Measurements from ENCODE around the gene PRRC2C. TPM values are rescaled to one million over a fixed set of nuclear protein-coding genes. Genes with fewer than 3 reads are reported as not detected.

PRRC2C gene
- total RNA-seq, 2 experiments from 2014 or later, result 222 to 228 TPM

DNA sequence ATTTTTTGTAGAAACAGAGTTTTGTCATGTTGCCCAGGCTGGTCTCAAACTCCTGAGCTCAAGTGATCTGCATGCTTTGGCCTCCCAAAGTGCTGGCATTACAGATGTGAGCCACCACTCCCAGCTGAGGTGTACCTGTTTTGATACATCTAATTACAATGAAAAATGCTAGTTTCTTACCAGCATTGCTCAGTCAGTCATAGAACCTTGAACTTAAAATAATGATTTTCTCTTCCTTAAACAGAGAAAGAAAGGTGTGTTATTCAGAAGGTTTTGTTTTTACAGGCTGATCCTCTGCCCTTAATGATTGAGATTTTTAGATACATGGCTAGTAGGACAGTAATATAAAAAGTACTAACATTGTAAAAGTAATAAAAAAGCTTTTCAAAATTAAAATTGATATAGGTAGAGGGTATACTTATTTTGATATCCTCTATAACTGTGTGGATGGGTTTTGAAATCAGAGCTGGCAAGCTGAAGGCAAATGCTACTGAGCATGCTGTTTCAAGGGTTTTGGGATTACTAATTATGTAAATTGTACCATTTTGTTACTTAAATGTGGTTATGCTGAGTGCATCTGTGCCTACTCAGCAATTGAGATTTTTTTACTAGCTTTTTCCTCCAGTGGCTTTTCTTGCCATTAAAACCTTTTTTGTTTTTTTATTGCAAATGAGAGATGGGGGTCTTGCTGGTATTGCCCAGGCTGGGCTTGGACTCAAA lies 16.1 kb downstream of the PRRC2C start:
- H3K4me1 Mint-ChIP-seq (ENCODE audit: low read depth), result peaks cover 68% of the 10 kb centered on the region
- DNase-seq, result no peak
- no peaks in the 10 kb centered on the region for H3K27me3 Mint-ChIP-seq (ENCODE audit: low read depth)
- no peak for ATAC-seq
- no peak overlapping the region for H3K27ac Mint-ChIP-seq
- H3K36me3 Mint-ChIP-seq (ENCODE audit: low read depth), result peaks cover 56% of the 10 kb centered on the region
- ChIA-PET POLR2A (interaction anchor here (0.9 to 2.0 kb wide), 2 partner anchors 15 to 16 kb away, joined by 4 to 10 read pairs; partner anchors contain the start of gene PRRC2C), CTCF (interaction anchor here (0.8 to 2.2 kb wide), 4 partner anchors 12 to 17 kb away, joined by 4 to 7 read pairs (median 5); partner anchors contain the start of gene PRRC2C)
- no peak overlapping the region for H3K4me3 Mint-ChIP-seq
- H3K9me3 Mint-ChIP-seq (ENCODE audit: insufficient read depth), result peaks cover 3% of the 10 kb centered on the region

DNA sequence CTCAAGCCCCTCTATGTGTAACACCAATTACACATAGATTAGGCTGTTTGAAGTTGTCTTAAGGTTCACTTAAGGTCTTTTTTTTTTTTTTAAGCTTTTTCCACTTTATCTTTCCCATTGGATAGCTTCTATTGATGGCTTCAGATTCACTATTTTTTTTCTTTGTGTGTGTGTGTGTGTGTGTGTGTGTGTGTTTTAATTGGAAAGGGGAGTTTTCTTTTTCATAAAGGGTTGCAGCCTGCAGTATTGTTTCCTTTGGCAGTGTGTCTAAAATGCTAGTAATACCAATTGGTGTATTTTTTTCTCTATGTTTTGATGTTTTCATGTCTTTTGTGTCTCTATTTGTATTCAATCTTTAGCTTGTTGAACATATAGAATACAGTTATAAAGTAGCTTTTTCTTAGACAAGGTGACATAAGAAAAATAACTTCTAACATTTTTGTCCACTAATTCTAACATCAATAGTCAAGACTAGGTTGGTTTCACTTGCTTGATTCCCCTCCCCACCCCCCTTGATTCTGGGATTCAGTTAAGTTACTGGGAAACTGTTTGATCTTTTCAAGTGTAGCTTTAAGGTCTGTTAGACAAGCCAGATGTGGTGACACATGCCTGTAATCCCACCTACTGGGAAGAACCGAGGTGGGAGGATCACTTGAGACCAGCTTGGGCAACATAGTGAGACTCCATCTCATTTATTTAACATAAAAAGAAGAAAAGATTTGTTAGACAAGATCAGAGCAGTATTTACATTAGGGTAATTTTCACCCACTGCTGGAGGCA lies 21.4 kb downstream of the PRRC2C start:
- ChIA-PET POLR2A (interaction anchor here (0.6 to 1.4 kb wide), 2 partner anchors 12 to 21 kb away, joined by 3 to 8 read pairs; partner anchors contain the start of gene PRRC2C), CTCF (interaction anchor here (0.9 to 1.6 kb wide), 4 partner anchors 10 to 22 kb away, joined by 3 to 9 read pairs (median 3); partner anchors contain the start of gene PRRC2C)
- Mint-ChIP-seq H3K9me3 (ENCODE audit: insufficient read depth) (no peaks in the 10 kb centered on the region), H3K4me1 (ENCODE audit: low read depth) (peaks cover 82% of the 10 kb centered on the region), H3K36me3 (ENCODE audit: low read depth) (peaks cover 34% of the 10 kb centered on the region), H3K4me3 (no peak overlapping the region), H3K27ac (peak overlapping the region; percentile 29), H3K27me3 (ENCODE audit: low read depth) (no peaks in the 10 kb centered on the region)
- ATAC-seq (no peak), DNase-seq (no peak)

DNA sequence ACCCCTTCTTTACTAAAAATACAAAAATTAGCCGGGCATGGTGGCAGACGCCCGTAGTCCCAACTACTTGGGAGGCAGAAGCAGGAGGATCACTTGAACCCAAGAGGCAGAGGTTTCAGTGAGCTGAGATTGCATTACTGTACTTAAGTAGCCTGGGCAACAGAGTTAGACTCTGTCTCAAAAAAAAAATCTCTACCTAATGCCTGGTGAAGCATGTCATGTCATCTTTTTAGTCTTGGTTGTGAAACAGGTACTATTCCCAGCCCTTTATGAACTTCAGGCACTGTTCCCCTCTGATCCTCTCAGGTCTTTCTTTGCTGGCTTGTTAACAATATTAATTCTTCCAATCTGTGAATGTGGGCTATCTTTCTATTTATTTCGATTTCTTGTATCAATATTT lies 22.1 kb downstream of the PRRC2C start:
- POLR2A ChIA-PET, result interaction anchor here (1.4 to 1.6 kb wide), 2 partner anchors 21 to 22 kb away, joined by 7 to 8 read pairs; partner anchors contain the start of gene PRRC2C

DNA sequence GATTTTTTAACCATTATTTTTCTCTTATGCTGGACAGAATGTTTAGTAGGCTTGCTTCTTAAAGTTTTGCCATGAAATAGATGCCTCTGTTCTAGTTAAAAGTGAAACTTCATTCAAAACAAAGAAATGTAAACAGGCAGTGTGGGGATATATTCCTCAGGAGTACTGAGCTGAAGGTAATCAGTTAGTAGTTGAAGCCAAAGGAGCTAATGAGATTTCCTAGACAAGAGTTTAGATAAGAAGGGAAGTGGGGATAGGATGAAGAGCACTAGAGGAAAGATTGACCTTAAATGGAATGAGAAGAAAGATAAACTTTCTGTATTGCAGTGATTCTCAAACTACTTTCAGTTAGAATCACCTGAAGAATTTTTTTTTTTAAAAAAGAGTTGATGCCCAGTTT lies 23.9 kb downstream of the PRRC2C start:
- CTCF ChIA-PET, result interaction anchor here (0.7 to 1.1 kb wide), 3 partner anchors 14 to 29 kb away, joined by 3 read pairs; no protein-coding TSS in a partner anchor

More for the DNA sequence above, 22.1 kb downstream of the PRRC2C start:
- H3K4me1 Mint-ChIP-seq (ENCODE audit: low read depth), result peaks cover 78% of the 10 kb centered on the region
- H3K4me3 Mint-ChIP-seq, result no peak overlapping the region
- peak overlapping the region; percentile 61 for H3K27ac Mint-ChIP-seq
- H3K9me3 Mint-ChIP-seq (ENCODE audit: insufficient read depth), result no peaks in the 10 kb centered on the region
- no peaks in the 10 kb centered on the region for H3K27me3 Mint-ChIP-seq (ENCODE audit: low read depth)
- CTCF ChIA-PET, result no interaction called here
- peaks cover 32% of the 10 kb centered on the region for H3K36me3 Mint-ChIP-seq (ENCODE audit: low read depth)
- no peak for ATAC-seq
- DNase-seq, result no peak

DNA sequence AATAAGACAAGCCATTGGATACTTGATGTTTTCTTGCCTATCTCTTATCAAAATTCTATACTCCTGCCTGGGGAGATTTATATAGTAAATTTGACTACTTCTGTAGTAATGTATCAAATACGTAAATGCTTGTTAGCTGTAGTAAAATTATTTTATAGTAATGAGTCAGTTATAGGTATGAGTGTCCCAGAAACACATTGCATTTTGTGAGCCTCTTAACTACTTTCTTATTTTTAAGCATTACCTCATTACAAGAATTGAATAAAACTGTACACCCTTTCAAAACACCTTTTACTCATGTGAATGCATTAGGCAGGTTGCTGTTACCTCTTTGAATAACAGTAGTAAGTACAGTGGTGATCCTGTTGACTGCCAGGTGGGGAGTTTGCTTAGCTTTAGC lies 28.4 kb downstream of the PRRC2C start:
- H3K4me1 Mint-ChIP-seq (ENCODE audit: low read depth), result peaks cover 61% of the 10 kb centered on the region
- no peaks in the 10 kb centered on the region for H3K27me3 Mint-ChIP-seq (ENCODE audit: low read depth)
- DNase-seq (no peak), ATAC-seq (no peak)
- no peak overlapping the region for H3K4me3 Mint-ChIP-seq
- CTCF ChIA-PET, result interaction anchor here (0.8 to 4.5 kb wide), 4 partner anchors 12 to 28 kb away, joined by 4 to 31 read pairs (median 5); partner anchors contain the start of gene PRRC2C
- H3K36me3 Mint-ChIP-seq (ENCODE audit: low read depth), result peaks cover 53% of the 10 kb centered on the region
- no peak overlapping the region for H3K27ac Mint-ChIP-seq
- POLR2A ChIA-PET, result interaction anchor here (4.0 kb wide), 1 partner anchor 28 kb away, joined by 30 read pairs; the partner anchor contains the start of gene PRRC2C
- no peaks in the 10 kb centered on the region for H3K9me3 Mint-ChIP-seq (ENCODE audit: insufficient read depth)

More for the DNA sequence above, 23.9 kb downstream of the PRRC2C start:
- no peaks in the 10 kb centered on the region for H3K27me3 Mint-ChIP-seq (ENCODE audit: low read depth)
- peaks cover 32% of the 10 kb centered on the region for H3K36me3 Mint-ChIP-seq (ENCODE audit: low read depth)
- no peak overlapping the region for H3K4me3 Mint-ChIP-seq
- peaks cover 73% of the 10 kb centered on the region for H3K4me1 Mint-ChIP-seq (ENCODE audit: low read depth)
- no peaks in the 10 kb centered on the region for H3K9me3 Mint-ChIP-seq (ENCODE audit: insufficient read depth)
- no peak for ATAC-seq
- POLR2A ChIA-PET, result interaction anchor here (1.6 kb wide), 1 partner anchor 23 kb away, joined by 7 read pairs; the partner anchor contains the start of gene PRRC2C
- no peak for DNase-seq
- no peak overlapping the region for H3K27ac Mint-ChIP-seq

DNA sequence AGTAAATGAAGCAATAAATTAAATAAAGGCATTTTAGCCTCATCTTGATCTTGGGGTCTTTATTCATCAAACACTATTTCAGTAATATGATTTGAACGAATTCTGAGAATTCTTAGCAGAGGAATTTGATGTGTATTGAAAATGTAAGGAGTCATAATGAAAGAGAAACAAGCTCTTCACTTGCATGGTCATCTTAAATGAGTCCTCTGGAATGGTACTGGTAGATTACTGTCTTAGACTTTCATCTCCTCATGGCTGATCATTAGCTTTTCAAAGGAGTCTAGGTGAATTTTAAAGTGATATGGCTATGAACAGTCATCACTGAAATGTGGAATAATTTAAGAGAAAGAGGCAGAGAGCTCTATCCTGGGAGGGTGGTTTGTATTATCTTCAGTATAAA lies 30.0 kb downstream of the PRRC2C start:
- peaks cover 48% of the 10 kb centered on the region for H3K4me1 Mint-ChIP-seq (ENCODE audit: low read depth)
- no peak overlapping the region for H3K4me3 Mint-ChIP-seq
- ChIA-PET CTCF (interaction anchor here (1.0 to 4.5 kb wide), 5 partner anchors 10 to 77 kb away, joined by 3 to 31 read pairs (median 4); partner anchors contain the start of gene PRRC2C), POLR2A (interaction anchor here (1.4 to 4.0 kb wide), 2 partner anchors 30 to 226 kb away, joined by 5 to 30 read pairs; partner anchors contain the start of genes PRRC2C and VAMP4)
- H3K36me3 Mint-ChIP-seq (ENCODE audit: low read depth), result peaks cover 58% of the 10 kb centered on the region
- no peaks in the 10 kb centered on the region for H3K9me3 Mint-ChIP-seq (ENCODE audit: insufficient read depth)
- H3K27me3 Mint-ChIP-seq (ENCODE audit: low read depth), result no peaks in the 10 kb centered on the region
- ATAC-seq (no peak), DNase-seq (no peak)
- H3K27ac Mint-ChIP-seq, result peak overlapping the region; percentile 35

DNA sequence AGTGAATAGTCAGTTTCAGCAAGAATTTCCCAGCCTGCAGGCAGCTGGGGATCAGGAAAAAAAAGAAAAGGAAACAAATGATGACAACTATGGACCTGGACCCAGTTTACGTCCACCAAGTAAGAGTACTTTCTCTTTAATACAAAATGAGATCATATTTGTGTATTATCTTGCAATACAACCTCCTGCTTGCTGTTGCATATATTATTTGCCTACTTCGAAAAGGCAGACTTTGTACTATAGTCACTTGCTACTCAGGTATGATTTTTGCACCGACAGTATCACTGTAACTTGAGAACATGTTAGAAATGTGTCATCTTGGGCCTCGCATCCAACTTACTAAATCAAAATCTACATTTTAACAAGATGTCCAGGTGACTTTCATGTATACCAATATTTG lies 30.4 kb downstream of the PRRC2C start:
- Mint-ChIP-seq H3K27me3 (ENCODE audit: low read depth) (no peaks in the 10 kb centered on the region), H3K27ac (no peak overlapping the region), H3K36me3 (ENCODE audit: low read depth) (peaks cover 58% of the 10 kb centered on the region), H3K9me3 (ENCODE audit: insufficient read depth) (no peaks in the 10 kb centered on the region), H3K4me1 (ENCODE audit: low read depth) (peaks cover 43% of the 10 kb centered on the region), H3K4me3 (no peak overlapping the region)
- CTCF ChIA-PET, result interaction anchor here (1.0 to 4.5 kb wide), 7 partner anchors 9 to 77 kb away, joined by 3 to 31 read pairs (median 3); partner anchors contain the start of gene PRRC2C
- DNase-seq, result no peak
- ATAC-seq, result no peak
- POLR2A ChIA-PET, result interaction anchor here (1.4 to 4.0 kb wide), 2 partner anchors 30 to 226 kb away, joined by 5 to 30 read pairs; partner anchors contain the start of genes PRRC2C and VAMP4

DNA sequence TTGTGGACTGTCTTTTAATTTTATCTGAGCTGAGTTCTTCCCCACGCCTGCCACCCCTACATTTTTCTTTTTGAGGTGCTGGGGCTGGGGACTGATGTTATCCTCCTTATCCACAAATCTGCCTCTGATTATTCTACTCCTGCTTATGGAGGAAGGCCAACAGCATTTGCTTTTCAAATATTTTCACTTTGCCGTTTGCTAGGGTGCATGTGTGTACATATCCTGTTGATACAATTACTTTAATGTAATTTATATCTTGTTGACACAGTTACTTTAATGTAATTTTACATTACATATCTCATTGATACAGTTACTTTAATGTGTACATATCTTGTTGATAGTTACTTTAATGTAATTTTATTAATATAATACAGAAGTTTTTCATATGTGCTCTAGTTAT lies 36.2 kb downstream of the PRRC2C start:
- Mint-ChIP-seq H3K9me3 (ENCODE audit: insufficient read depth) (no peaks in the 10 kb centered on the region), H3K27me3 (ENCODE audit: low read depth) (no peaks in the 10 kb centered on the region), H3K4me1 (ENCODE audit: low read depth) (peaks cover 12% of the 10 kb centered on the region), H3K4me3 (no peak overlapping the region), H3K36me3 (ENCODE audit: low read depth) (peaks cover 54% of the 10 kb centered on the region), H3K27ac (no peak overlapping the region)
- no peak for DNase-seq
- no peak for ATAC-seq
- ChIA-PET CTCF (no interaction called here), POLR2A (no interaction called here)

DNA sequence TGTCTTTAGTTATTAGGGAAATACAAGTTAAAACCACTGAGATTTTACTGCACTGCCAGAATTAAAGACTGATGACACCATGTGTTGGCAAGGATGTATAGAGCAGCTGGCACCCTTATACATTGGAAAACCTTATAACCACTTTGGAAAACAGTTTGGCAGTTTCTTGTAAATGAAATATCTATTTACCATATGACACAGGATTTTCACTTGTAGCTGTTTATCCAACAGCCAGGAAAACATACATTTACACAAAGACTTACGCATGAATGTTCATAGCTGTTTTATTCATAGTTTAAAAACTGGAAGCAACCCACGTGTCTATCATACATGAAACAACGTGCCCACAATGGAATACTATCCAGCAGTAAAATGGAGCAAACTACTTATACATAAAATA lies 45.3 kb downstream of the PRRC2C start:
- DNase-seq, result no peak
- Mint-ChIP-seq H3K4me3 (no peak overlapping the region), H3K27ac (no peak overlapping the region), H3K9me3 (ENCODE audit: insufficient read depth) (no peaks in the 10 kb centered on the region), H3K27me3 (ENCODE audit: low read depth) (no peaks in the 10 kb centered on the region), H3K36me3 (ENCODE audit: low read depth) (peaks cover 56% of the 10 kb centered on the region), H3K4me1 (ENCODE audit: low read depth) (no peaks in the 10 kb centered on the region)
- ChIA-PET POLR2A (interaction anchor here (0.6 kb wide), 1 partner anchor 10 kb away, joined by 3 read pairs; no protein-coding TSS in a partner anchor), CTCF (interaction anchor here (5.4 kb wide), 1 partner anchor 46 kb away, joined by 22 read pairs; the partner anchor contains the start of gene PRRC2C)
- ATAC-seq, result no peak

DNA sequence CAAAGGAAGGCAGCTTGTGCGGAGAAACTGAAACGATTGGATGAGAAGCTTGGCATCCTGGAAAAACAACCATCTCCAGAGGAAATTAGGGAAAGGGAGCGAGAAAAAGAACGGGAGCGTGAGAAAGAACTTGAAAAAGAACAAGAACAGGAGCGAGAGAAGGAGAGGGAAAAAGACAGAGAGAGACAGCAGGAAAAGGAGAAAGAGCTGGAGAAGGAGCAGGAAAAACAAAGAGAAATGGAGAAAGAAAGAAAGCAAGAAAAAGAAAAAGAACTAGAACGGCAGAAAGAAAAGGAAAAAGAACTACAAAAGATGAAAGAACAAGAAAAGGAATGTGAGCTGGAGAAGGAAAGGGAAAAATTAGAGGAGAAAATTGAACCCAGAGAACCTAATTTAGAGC lies 47.2 kb downstream of the PRRC2C start:
- no peaks in the 10 kb centered on the region for H3K4me1 Mint-ChIP-seq (ENCODE audit: low read depth)
- no peak overlapping the region for H3K4me3 Mint-ChIP-seq
- ATAC-seq (no peak), DNase-seq (no peak)
- CTCF ChIA-PET, result interaction anchor here (0.7 to 5.4 kb wide), 4 partner anchors 16 to 208 kb away, joined by 3 to 22 read pairs (median 3); partner anchors contain the start of gene PRRC2C
- no peaks in the 10 kb centered on the region for H3K9me3 Mint-ChIP-seq (ENCODE audit: insufficient read depth)
- peaks cover 66% of the 10 kb centered on the region for H3K36me3 Mint-ChIP-seq (ENCODE audit: low read depth)
- no peak overlapping the region for H3K27ac Mint-ChIP-seq
- POLR2A ChIA-PET, result interaction anchor here (0.6 to 0.9 kb wide), 2 partner anchors 47 to 61 kb away, joined by 5 to 6 read pairs; partner anchors contain the start of gene PRRC2C
- no peaks in the 10 kb centered on the region for H3K27me3 Mint-ChIP-seq (ENCODE audit: low read depth)

DNA sequence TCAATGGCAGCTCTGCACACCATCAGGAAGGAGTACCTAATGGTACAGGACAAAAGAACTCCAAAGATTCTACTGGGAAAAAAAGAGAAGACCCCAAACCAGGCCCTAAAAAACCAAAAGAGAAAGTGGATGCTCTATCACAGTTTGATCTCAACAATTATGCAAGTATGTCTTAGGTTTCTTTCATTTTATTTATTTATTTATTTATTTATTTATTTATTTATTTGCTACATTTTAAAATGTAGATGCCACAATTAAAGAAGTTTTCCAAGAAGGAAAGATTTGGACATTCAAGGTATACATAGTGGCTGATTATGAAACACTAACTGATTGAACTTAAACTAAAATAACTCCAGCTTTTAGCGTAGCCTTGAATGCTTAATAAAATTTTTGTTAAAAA lies 60.2 kb downstream of the PRRC2C start:
- H3K36me3 Mint-ChIP-seq (ENCODE audit: low read depth), result peaks cover 66% of the 10 kb centered on the region
- no peaks in the 10 kb centered on the region for H3K4me1 Mint-ChIP-seq (ENCODE audit: low read depth)
- ATAC-seq, result no peak
- no peaks in the 10 kb centered on the region for H3K27me3 Mint-ChIP-seq (ENCODE audit: low read depth)
- no peak overlapping the region for H3K27ac Mint-ChIP-seq
- H3K4me3 Mint-ChIP-seq, result no peak overlapping the region
- DNase-seq, result no peak
- POLR2A ChIA-PET, result no interaction called here
- CTCF ChIA-PET, result no interaction called here
- H3K9me3 Mint-ChIP-seq (ENCODE audit: insufficient read depth), result no peaks in the 10 kb centered on the region
